GM21360 (cell line): Measurements from ENCODE around the gene AGBL4.
A peak's percentile ranks its signal among the peaks of the same experiment; 100 is the strongest.

Experiments used
- ATAC-seq: cut with Tn5 transposase; IDR thresholded peaks from one replicate; pipeline ENCODE4 v1.9.1; 2021; ENCODE audit warnings: mild to moderate bottlenecking, moderate library complexity; ENCODE audit not compliant: unreplicated experiment

AGBL4 gene

GRCh38 chr1:48568501-48568900, 1455.3 kb downstream of the AGBL4 start:
- ATAC-seq: no peak

DNA sequence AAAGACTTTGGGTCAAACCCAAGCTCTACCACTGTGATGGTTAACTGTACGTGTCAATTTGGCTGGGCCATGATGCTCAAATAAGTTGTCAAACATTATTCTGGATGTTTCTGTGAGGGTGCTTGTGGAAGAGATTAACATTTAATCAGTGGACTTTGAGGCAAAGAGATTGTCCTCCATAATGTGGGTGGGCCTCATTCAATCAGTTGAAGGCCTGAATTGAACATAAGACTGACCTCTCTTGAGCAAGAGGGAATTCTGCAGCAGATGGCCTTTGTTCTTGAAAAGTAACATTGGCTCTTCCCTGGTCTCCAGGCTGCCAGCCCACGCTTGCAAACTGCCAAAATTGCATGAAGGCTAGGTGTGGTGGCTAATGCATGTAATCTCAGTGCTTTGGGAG, 1457.3 kb downstream of the AGBL4 start:
- no peak for ATAC-seq

DNA sequence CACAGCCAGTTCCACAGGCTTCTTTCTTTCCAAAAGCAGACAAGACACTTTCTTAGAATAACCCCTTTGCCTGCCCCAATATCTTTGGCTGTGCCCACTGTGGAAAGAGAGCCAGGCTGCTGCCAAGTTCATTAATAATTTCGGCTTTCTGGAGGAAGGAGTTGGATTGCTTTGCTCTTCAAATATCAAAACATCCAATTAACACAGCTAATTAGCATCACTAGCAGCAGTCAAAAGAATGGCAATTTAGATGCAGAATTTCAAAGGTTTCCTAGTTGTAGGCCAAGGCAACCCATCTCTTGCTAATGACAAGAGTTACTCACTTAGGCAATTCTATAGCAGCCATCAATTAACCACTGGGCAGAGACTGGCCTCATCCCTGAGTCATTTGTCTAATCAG, 1460.7 kb downstream of the AGBL4 start:
- ATAC-seq: no peak

DNA sequence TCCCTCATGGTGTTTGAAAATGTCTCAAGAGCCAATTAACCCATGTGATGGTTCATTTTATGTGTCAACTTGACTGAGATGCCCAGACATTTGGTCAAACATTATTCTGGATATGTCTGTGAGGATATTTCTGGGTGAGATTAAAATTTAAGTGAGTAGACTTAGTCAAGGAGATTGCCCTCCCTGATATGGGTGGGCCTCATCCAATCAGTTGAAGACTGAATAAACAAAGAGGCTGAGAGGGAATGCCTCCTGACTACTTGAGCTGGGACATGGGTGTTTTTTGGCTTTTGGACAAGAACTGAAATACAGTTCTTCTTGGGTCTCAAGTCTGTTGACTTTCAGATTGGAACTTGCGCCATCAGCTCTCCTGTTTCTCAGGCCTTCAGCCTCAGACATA, 1462.3 kb downstream of the AGBL4 start:
- no peak for ATAC-seq

DNA sequence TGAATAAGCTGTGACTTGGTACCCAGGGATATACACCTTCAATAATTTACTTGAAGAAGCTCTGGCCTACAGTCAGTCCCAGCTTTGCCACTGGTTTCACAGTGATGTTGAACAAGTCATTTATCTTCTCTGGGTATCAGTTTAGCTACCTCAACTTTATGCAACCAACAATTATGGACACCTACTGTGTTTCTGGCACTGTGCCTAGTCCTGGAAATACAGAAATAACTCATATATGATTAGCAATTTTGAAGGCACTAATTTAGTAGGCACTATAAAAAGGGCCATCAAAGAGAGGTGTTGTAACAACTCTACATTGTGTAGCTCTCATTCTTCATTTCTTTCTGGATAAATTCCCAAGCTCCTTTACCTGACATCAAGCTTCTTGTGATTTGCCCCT, 1463.2 kb downstream of the AGBL4 start:
- no peak for ATAC-seq

GRCh38 chr1:48560116-48560515, 1463.6 kb downstream of the AGBL4 start:
- no peak for ATAC-seq

- ATAC-seq: no peak
Observed at GRCh38 chr1:48558366-48558765, 1465.4 kb downstream of the AGBL4 start.

DNA sequence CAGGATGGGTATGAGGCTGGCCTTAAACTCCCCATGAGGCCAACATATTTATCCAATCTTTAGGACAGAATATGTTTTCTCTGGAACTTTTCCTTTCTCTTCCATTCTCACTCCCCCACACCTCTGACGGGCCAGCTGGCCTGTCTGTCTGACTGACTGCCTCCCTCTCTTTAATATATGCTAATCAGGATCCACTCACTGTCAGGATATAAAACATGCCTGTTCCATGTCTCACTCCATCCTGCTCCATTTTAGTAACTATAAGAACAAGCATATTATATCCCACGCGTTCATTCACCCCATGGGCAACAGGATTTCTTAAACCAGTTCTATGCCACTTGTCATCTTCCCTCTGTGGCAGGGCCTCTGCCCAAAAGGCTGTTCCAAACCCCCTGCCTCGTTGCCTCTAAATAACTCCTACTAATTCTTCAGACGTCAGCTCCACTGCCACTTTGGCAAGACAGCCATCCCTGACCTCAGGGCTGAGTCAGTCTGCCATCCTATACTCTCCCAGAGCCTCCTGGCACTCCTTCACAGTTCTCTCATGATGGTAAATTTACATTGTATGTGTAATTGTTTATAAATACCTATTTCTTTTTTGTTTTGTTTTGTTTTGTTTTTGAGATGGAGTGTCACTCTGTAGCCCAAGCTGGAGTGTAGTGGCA, 1467.4 kb downstream of the AGBL4 start:
- no peak for ATAC-seq

DNA sequence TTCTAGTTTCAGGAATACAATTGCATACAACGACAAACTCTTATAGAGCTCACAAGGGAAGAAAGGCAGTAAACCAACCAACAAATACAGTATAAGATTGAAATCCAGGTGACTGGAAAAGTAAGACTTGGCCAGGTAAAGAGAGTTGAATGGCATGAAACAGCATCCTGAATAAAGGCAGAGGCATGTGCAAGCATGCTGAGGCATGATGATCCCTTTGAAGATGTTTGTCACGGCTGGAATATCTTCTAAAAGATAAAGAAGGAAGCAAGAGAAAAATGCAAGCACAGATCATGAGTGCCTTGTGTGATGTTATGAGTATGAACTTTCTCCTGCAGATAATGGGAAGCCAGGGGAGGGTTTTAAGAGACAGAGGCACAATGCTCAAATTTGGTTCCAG, 1468.5 kb downstream of the AGBL4 start:
- ATAC-seq: no peak

DNA sequence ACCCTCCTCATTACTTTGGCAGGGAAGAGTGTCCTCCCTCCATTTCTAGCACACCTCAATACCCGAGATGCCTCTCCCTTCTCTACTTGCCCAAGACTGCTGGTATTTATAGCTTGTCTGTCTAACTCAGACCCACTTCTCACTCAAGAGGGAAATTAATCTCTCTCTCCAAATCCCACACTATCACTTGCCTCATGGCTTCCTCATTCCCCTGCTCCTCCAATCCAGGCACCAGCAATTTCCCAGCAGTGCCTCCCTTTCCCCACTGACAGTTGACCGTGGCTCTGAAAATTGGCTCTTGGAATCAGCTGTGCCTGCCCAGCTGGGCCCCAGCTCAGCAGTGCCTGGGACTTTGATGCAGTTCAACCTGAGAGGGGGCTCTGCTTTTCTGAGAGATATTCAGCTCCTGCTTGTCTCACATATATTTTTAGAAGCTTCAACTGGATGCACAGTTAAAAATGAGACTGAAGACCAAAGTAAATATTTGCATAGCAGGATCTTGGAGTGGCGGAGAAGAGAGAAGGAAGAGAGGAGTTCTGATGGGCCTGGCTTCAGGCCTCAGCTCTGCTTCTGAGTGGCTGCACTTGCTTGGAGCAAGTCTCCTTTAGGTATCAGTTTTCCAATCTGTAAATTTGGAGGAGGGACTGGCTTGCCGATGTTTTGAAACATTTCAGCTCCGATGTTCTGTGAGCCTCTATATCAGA, 1470.7 kb downstream of the AGBL4 start:
- ATAC-seq: no peak

- peak; percentile 53 for ATAC-seq
Observed at GRCh38 chr1:48552420-48552819, 1471.3 kb downstream of the AGBL4 start.

DNA sequence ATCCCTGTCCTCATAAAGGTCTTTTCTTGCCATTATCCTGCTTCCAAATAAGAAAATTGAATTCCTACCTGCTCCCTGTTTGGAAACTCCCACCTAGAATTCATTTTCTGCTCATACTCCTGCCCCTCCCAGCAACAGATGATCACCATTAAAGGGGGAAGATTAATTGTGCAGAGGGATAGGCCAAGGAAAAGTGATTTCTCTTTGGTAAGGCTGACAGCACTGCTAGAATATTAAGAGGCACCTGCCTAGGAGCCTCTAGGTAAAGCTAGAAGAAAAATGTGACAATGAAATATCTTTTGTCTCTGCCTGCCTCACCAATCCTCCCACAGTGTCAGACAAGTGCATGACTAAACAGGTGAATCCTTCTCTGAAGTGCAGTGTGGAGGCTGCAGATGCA, 1474.8 kb downstream of the AGBL4 start:
- ATAC-seq: no peak

GRCh38 chr1:48547561-48548220, 1476.1 kb downstream of the AGBL4 start:
- ATAC-seq: no peak

GRCh38 chr1:48543854-48544253, 1479.9 kb downstream of the AGBL4 start:
- no peak for ATAC-seq

- no peak for ATAC-seq
Observed at GRCh38 chr1:48540587-48540986, 1483.2 kb downstream of the AGBL4 start.

GRCh38 chr1:48536477-48536876, 1487.3 kb downstream of the AGBL4 start:
- no peak for ATAC-seq

GRCh38 chr1:48532976-48533375, 1490.8 kb downstream of the AGBL4 start:
- ATAC-seq: no peak

DNA sequence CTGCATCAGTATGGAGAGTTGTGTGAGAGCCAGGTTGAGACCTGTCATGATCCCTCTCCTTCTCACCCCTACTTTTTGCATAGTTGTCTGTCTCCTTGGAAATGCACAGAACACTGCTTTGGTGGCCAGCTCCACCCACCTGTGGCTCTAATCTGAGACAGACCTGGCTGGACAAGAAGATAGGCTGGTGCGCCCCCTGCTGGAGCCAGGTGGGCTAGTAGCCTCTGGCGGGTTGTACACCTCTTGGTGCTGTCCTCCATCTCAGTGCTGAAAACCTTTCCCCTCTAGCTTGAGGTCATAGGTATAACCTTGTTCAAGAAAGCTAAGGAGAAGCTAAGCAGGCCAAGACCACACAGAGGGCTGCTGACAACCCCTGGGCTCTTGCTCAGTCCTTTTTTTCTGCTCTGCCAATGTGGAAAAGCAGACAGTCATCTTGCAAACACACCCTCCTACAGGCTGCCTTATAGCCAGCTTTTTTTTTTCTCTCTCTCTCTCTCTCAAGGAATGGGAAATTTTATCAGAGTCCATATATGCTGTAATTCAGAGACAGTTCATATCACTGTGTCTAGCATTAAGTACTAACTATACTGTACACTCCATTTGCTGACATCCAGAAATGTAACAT, 1492.9 kb downstream of the AGBL4 start:
- peak; percentile 91 for ATAC-seq

GRCh38 chr1:48527051-48527450, 1496.7 kb downstream of the AGBL4 start:
- ATAC-seq: no peak

DNA sequence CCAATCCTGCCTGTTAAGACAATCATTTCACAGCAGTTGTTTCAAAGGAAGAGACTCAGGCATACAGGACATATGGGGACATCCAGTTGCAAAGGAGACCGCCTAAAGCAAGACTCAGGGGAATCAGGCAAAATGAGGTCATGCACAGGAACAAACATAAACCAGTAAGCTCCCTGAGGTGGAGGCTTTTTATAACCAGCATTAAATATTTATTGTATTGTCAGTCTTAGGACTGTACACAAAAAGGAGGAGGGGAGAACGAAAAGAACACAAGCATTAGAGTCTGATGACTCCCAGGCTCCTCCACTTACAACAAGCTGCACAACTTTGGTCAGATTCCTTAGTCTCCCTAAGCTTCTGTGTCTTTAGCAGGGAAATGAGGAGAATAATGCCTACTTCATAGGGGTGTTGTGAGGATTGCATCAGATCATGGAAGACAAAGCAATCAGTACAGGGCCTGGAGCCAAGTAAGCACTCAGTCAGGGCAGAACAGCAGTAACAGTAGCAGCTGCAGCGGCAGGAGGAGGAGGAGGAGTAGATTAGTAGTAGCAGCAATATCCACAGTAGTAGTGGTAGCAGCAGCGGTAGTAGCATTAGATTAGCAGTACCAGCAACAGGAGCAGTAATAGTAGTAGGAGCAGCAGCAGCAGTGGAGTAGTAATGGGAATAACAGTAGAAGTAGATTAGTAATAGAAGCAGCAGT, 1497.6 kb downstream of the AGBL4 start:
- no peak for ATAC-seq

GRCh38 chr1:48524892-48525467, 1498.8 kb downstream of the AGBL4 start:
- ATAC-seq: no peak
